ENCODE measurements around the gene USP12.

- no peak for TF ChIP-seq RAD21 (IDR thresholded peaks at IDR 0.05)
- no peak for TF ChIP-seq CTCF (IDR thresholded peaks at IDR 0.05; ENCODE audit: low read depth, low read length, missing input control)
- no peak for TF ChIP-seq ATF3 (IDR thresholded peaks at IDR 0.05)
- no peak for TF ChIP-seq RXRA (IDR thresholded peaks at IDR 0.05)
- no peak for TF ChIP-seq REST (IDR thresholded peaks at IDR 0.05)
- TF ChIP-seq TAF1 (conservative IDR thresholded peaks at IDR 0.05), result no peak
- no peak for TF ChIP-seq MAX (IDR thresholded peaks at IDR 0.05)
- TF ChIP-seq HNF4A (conservative IDR thresholded peaks at IDR 0.05), result no peak
- TF ChIP-seq GABPA (IDR thresholded peaks at IDR 0.05 in 1 of 2, conservative IDR thresholded peaks at IDR 0.05 in 1 of 2), result no peak
Observed at GRCh38 chr13:27189192-27189591, 17.6 kb upstream of the USP12 start.

All from liver (tissue), 3 donors.